ENCODE data around the gene MAS1L.

GRCh38 chr6:29487131-29487530, 625 bp downstream of the MAS1L start:
- TF ChIP-seq, protein P1, sequence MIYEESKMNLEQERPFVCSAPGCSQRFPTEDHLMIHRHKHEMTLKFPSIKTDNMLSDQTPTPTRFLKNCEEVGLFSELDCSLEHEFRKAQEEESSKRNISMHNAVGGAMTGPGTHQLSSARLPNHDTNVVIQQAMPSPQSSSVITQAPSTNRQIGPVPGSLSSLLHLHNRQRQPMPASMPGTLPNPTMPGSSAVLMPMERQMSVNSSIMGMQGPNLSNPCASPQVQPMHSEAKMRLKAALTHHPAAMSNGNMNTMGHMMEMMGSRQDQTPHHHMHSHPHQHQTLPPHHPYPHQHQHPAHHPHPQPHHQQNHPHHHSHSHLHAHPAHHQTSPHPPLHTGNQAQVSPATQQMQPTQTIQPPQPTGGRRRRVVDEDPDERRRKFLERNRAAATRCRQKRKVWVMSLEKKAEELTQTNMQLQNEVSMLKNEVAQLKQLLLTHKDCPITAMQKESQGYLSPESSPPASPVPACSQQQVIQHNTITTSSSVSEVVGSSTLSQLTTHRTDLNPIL (CRISPR knock-in tag; IDR thresholded peaks at IDR 0.05; ENCODE audit: low read depth), result no peak
- no peak for TF ChIP-seq ZFP3 (CRISPR knock-in tag; IDR thresholded peaks at IDR 0.05)
- no peak for TF ChIP-seq SNAI2 (CRISPR knock-in tag; IDR thresholded peaks at IDR 0.05)
- no peak for TF ChIP-seq TCF4 (CRISPR knock-in tag; IDR thresholded peaks at IDR 0.05; ENCODE audit: borderline replicate concordance)
- no peak for TF ChIP-seq ESRRG (CRISPR knock-in tag; IDR thresholded peaks at IDR 0.05)
- TF ChIP-seq PPARA (CRISPR knock-in tag; IDR thresholded peaks at IDR 0.05; ENCODE audit: borderline replicate concordance), result no peak
- TF ChIP-seq GLIS3 (CRISPR knock-in tag; IDR thresholded peaks at IDR 0.05), result no peak
- no peak for TF ChIP-seq TOX (CRISPR knock-in tag; IDR thresholded peaks at IDR 0.05; ENCODE audit: borderline replicate concordance)
- TF ChIP-seq RARB (CRISPR knock-in tag; IDR thresholded peaks at IDR 0.05), result no peak
- no peak for TF ChIP-seq OSR1 (CRISPR knock-in tag; IDR thresholded peaks at IDR 0.05)

Measured in SK-N-SH treated with all-trans-retinoic acid at 6 μM for 48 hours (cell line).